ENCODE measurements around the gene FBXO27. TPM values are rescaled to one million over a fixed set of nuclear protein-coding genes. Genes with fewer than 3 reads are reported as not detected.

The FBXO27 gene
- total RNA-seq, 1 experiment from 2014 or later: 0.28 TPM

DNA sequence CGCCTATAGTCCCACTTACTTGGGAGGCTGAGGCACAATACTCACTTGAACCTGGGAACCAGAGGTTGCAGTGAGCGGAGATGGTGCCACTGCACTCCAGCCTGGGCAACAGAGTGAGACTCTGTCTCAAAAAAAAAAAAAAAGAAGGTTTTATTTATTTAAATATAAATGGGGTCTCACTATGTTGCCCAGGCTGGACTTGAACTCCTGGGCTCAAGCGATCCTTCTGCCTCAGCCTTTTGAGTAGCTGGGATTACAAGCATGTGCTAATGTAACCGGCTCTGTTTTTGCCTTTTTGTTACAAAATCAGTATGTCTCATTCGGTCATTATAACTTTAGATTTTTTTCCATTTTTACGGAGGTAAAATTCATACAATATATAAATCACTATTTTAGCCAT lies 24.2 kb downstream of the FBXO27 start:
- H3K27me3 Mint-ChIP-seq (ENCODE audit: insufficient read depth, unreplicated experiment): peaks cover 14% of the 10 kb centered on the region
- H3K9me3 Mint-ChIP-seq (ENCODE audit: unreplicated experiment): no peaks in the 10 kb centered on the region
- intact Hi-C loops (cut with micrococcal nuclease): no loop called here
- H3K4me1 Mint-ChIP-seq (ENCODE audit: insufficient read depth, unreplicated experiment): no peaks in the 10 kb centered on the region
- no TSS peak for BruUV-seq (replicated peaks)
- ChIA-PET CTCF (no interaction called here), POLR2A (no interaction called here)
- no peak for DNase-seq (ENCODE audit: unreplicated experiment)
- no peaks in the 10 kb centered on the region for H3K36me3 Mint-ChIP-seq (ENCODE audit: insufficient read depth, unreplicated experiment)
- TF ChIP-seq, protein P1, sequence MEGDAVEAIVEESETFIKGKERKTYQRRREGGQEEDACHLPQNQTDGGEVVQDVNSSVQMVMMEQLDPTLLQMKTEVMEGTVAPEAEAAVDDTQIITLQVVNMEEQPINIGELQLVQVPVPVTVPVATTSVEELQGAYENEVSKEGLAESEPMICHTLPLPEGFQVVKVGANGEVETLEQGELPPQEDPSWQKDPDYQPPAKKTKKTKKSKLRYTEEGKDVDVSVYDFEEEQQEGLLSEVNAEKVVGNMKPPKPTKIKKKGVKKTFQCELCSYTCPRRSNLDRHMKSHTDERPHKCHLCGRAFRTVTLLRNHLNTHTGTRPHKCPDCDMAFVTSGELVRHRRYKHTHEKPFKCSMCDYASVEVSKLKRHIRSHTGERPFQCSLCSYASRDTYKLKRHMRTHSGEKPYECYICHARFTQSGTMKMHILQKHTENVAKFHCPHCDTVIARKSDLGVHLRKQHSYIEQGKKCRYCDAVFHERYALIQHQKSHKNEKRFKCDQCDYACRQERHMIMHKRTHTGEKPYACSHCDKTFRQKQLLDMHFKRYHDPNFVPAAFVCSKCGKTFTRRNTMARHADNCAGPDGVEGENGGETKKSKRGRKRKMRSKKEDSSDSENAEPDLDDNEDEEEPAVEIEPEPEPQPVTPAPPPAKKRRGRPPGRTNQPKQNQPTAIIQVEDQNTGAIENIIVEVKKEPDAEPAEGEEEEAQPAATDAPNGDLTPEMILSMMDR (IDR thresholded peaks at IDR 0.05; ENCODE audit: unreplicated experiment): no peak
- H3K27ac Mint-ChIP-seq (ENCODE audit: low read depth, unreplicated experiment): no peak overlapping the region
- H3K4me3 Mint-ChIP-seq (ENCODE audit: unreplicated experiment): no peak overlapping the region

DNA sequence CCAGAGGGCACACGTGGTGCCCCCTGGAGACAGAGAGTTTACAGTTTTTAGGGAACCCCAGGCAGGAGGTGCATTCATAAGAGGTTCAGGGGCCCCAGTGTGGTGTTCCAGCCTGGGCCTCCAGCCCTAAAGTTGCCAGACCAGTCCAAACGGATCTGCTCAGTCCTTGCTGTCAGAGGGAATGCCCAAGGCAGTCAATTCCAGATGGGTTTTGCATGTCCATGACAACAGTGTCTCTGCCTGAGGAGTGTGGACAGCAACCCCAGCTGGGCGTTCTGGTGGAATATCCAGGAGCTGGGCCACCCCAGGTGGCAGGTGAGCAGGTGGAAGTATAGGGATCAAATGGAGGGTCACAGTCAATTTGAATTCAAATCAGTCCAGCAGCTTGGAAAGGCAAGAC lies 25.3 kb downstream of the FBXO27 start:
- no TSS peak for BruUV-seq (replicated peaks)
- Mint-ChIP-seq H3K4me3 (ENCODE audit: unreplicated experiment) (no peak overlapping the region), H3K4me1 (ENCODE audit: insufficient read depth, unreplicated experiment) (no peaks in the 10 kb centered on the region), H3K27ac (ENCODE audit: low read depth, unreplicated experiment) (no peak overlapping the region), H3K9me3 (ENCODE audit: unreplicated experiment) (no peaks in the 10 kb centered on the region), H3K27me3 (ENCODE audit: insufficient read depth, unreplicated experiment) (peaks cover 14% of the 10 kb centered on the region), H3K36me3 (ENCODE audit: insufficient read depth, unreplicated experiment) (no peaks in the 10 kb centered on the region)
- DNase-seq (ENCODE audit: unreplicated experiment): no peak
- TF ChIP-seq, protein P1 (IDR thresholded peaks at IDR 0.05; ENCODE audit: unreplicated experiment): no peak
- intact Hi-C loops (cut with micrococcal nuclease): no loop called here
- CTCF ChIA-PET: no interaction called here
- POLR2A ChIA-PET: no interaction called here

DNA sequence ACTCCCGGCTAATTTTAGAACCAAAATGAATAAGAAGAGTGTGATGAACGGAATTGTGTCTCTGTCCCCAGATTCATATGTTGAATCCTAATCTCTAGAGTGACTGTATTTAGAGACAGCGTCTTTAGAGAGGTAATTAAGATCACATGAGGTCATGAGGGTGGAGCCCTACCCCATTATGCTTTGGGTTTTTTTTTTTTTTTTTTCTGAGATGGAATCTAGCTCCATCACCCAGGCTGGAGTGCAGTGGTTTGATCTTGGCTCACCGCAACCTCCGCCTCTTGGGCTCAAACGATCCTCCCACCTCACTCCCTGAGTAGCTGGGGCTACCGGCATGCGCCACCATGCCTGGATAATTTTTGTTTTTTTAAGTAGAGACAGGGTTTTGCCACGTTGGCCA lies 27.9 kb downstream of the FBXO27 start:
- intact Hi-C loops (cut with micrococcal nuclease): no loop called here
- TF ChIP-seq, protein P1 (IDR thresholded peaks at IDR 0.05; ENCODE audit: unreplicated experiment): no peak
- no peak for DNase-seq (ENCODE audit: unreplicated experiment)
- no peaks in the 10 kb centered on the region for H3K36me3 Mint-ChIP-seq (ENCODE audit: insufficient read depth, unreplicated experiment)
- H3K27ac Mint-ChIP-seq (ENCODE audit: low read depth, unreplicated experiment): no peak overlapping the region
- POLR2A ChIA-PET: no interaction called here
- H3K27me3 Mint-ChIP-seq (ENCODE audit: insufficient read depth, unreplicated experiment): peaks cover 10% of the 10 kb centered on the region
- no peaks in the 10 kb centered on the region for H3K9me3 Mint-ChIP-seq (ENCODE audit: unreplicated experiment)
- no peaks in the 10 kb centered on the region for H3K4me1 Mint-ChIP-seq (ENCODE audit: insufficient read depth, unreplicated experiment)
- H3K4me3 Mint-ChIP-seq (ENCODE audit: unreplicated experiment): no peak overlapping the region
- CTCF ChIA-PET: no interaction called here
- BruUV-seq (replicated peaks): no TSS peak

GRCh38 chr19:39003796-39004195 lies 28.6 kb downstream of the FBXO27 start:
- TF ChIP-seq, protein P1 (IDR thresholded peaks at IDR 0.05; ENCODE audit: unreplicated experiment): no peak
- ChIA-PET CTCF (no interaction called here), POLR2A (no interaction called here)
- H3K27ac Mint-ChIP-seq (ENCODE audit: low read depth, unreplicated experiment): no peak overlapping the region
- no peaks in the 10 kb centered on the region for H3K4me1 Mint-ChIP-seq (ENCODE audit: insufficient read depth, unreplicated experiment)
- peaks cover 4% of the 10 kb centered on the region for H3K27me3 Mint-ChIP-seq (ENCODE audit: insufficient read depth, unreplicated experiment)
- DNase-seq (ENCODE audit: unreplicated experiment): no peak
- no peaks in the 10 kb centered on the region for H3K9me3 Mint-ChIP-seq (ENCODE audit: unreplicated experiment)
- no TSS peak for BruUV-seq (replicated peaks)
- H3K4me3 Mint-ChIP-seq (ENCODE audit: unreplicated experiment): no peak overlapping the region
- no peaks in the 10 kb centered on the region for H3K36me3 Mint-ChIP-seq (ENCODE audit: insufficient read depth, unreplicated experiment)
- intact Hi-C loops (cut with micrococcal nuclease): no loop called here
